22Rv1 (cell line): ENCODE data around the gene LOXL1.

Experiments used
- CTCF ChIP-seq: fragments of 450-650 bp; IDR thresholded peaks from 2 replicates; pipeline ENCODE4 v1.5.1; 2017; ENCODE audit warnings: mild to moderate bottlenecking
- ZFX ChIP-seq: fragments of 450-650 bp; IDR thresholded peaks from 2 replicates; pipeline ENCODE4 v1.6.1; 2017; ENCODE audit warnings: antibody characterized with exemption, borderline replicate concordance

- TF ChIP-seq CTCF = no peak
- no peak for TF ChIP-seq ZFX
These were observed 53.4 kb downstream of the LOXL1 start for GRCh38 chr15:73979636-73980035.
